Right cardiac atrium (tissue), 5 donors: Measurements from ENCODE around the gene NENF. TPM values are rescaled to one million over a fixed set of nuclear protein-coding genes. Genes with fewer than 3 reads are reported as not detected.

ENCODE experiments used
- ATAC-seq, 2 donors: fragments of 200-7000 bp; cut with Tn5 transposase; one replicate each; pipeline versions ENCODE4 v1.8.0 to v1.9.1; 2020; ENCODE audit warnings: moderate library complexity in 2 of 2, mild to moderate bottlenecking in 1 of 2
- DNase-seq, 3 donors: peaks; one replicate each; pipeline ENCODE4 v3.0.0-alpha.2; 2020
- H3K27ac ChIP-seq: one replicate; pipeline ENCODE4 v1.5.1; 2013; ENCODE audit warnings: mild to moderate bottlenecking, low read length, control low read depth, moderate library complexity
- H3K27me3 ChIP-seq: one replicate; pipeline ENCODE4 v1.6.1; 2013; ENCODE audit not compliant: control insufficient read depth, insufficient read depth
- H3K4me1 ChIP-seq: one replicate; pipeline ENCODE4 v1.6.1; 2013; ENCODE audit warnings: low read length; ENCODE audit not compliant: control insufficient read depth, insufficient read depth
- H3K4me3 ChIP-seq: one replicate; pipeline ENCODE4 v1.5.1; 2013; ENCODE audit warnings: low read length, control low read depth
- H3K9me3 ChIP-seq: one replicate; pipeline ENCODE4 v1.6.1; 2013; ENCODE audit warnings: low read length; ENCODE audit not compliant: control insufficient read depth
- WGBS: extraction: QIAGEN DNeasy Blood & Tissue Kit; methylation state at CpG from one replicate; pipeline ENCODE4 v1.1.7; 2013; 5-methylcytosine and 5-hydroxymethylcytosine counted together
- intact Hi-C, 4 donors: fragments of 100-400 bp; cut with DNase I; formaldehyde crosslinking; loops; one replicate each; pipeline versions ENCODE4 v1.11.0 to v1.14.0; 2022 to 2023
- polyA plus RNA-seq: library from polyadenylated mRNA; stranded (reverse); fragments of 200-250 nt; gene quantifications from one replicate; pipeline ENCODE4 v1.2.3, GENCODE V29; 2013
- total RNA-seq, 4 donors: library from RNA; stranded (reverse); fragmentation: NEBNext Ultra II Directional; extraction: Animal tissue kit (Norgen Biotek cat#: 25700); gene quantifications; one replicate each; pipeline ENCODE4 v1.2.1, GENCODE V29; 2021
- donor health status: healthy with polysubstance abuse.
- donor health status: DM: no; HTN: yes; CAD: no.
- donor health status: DM: no; HTN: no; CAD: no.
- donor health status: DM: no; HTN: yes; CAD: no; lungs with severe emphysema.
- donor health status: DM: yes; HTN: yes; CAD: no.

Gene NENF
- total and polyA plus RNA-seq, 5 donors, result 99.4 to 121 (median 107) TPM

- Histone ChIP-seq H3K27me3 (no peaks in the 10 kb centered on the region), H3K4me3 (peak overlapping the region; percentile 76), H3K27ac (no peak overlapping the region), H3K4me1 (peaks cover 3% of the 10 kb centered on the region), H3K9me3 (no peaks in the 10 kb centered on the region)
- ATAC-seq (no peak), DNase-seq (no peak)
- intact Hi-C loops, result no loop called here
- 17% methylated on average over 5 of the region's 5 CpGs for WGBS
Measured at GRCh38 chr1:212432272-212432660, 454 bp upstream of the NENF start.

- Histone ChIP-seq H3K4me1 (peaks cover 3% of the 10 kb centered on the region), H3K27me3 (no peaks in the 10 kb centered on the region), H3K27ac (no peak overlapping the region), H3K9me3 (no peaks in the 10 kb centered on the region), H3K4me3 (peak overlapping the region; percentile 76)
- intact Hi-C loops, result no loop called here
- ATAC-seq (no peak), DNase-seq (peak in 1 of 3 donors; percentile 16)
- WGBS, result 55% methylated on average over 17 of the region's 17 CpGs
Measured at GRCh38 chr1:212433577-212434462, 1.1 kb downstream of the NENF start.

- Histone ChIP-seq H3K4me3 (no peak overlapping the region), H3K4me1 (peaks cover 3% of the 10 kb centered on the region), H3K27ac (no peak overlapping the region), H3K27me3 (no peaks in the 10 kb centered on the region), H3K9me3 (no peaks in the 10 kb centered on the region)
- ATAC-seq, result no peak
- 92% methylated on average over 4 of the region's 4 CpGs for WGBS
- no peak for DNase-seq
- intact Hi-C loops, result no loop called here
Measured at GRCh38 chr1:212434992-212435391, 2.3 kb downstream of the NENF start.

GRCh38 chr1:212437179-212437798, 4.6 kb downstream of the NENF start:
- H3K27ac ChIP-seq, result no peak overlapping the region
- intact Hi-C loops, result no loop called here
- ATAC-seq (no peak), DNase-seq (no peak)
- no peaks in the 10 kb centered on the region for H3K9me3 ChIP-seq
- no peaks in the 10 kb centered on the region for H3K27me3 ChIP-seq
- 71% methylated on average over 4 of the region's 4 CpGs for WGBS
- H3K4me3 ChIP-seq, result no peak overlapping the region
- H3K4me1 ChIP-seq, result peaks cover 3% of the 10 kb centered on the region

GRCh38 chr1:212438831-212439237, 6.1 kb downstream of the NENF start:
- no peak overlapping the region for H3K27ac ChIP-seq
- intact Hi-C loops, result no loop called here
- peaks cover under 1% of the 10 kb centered on the region for H3K4me1 ChIP-seq
- ATAC-seq, result no peak
- no peaks in the 10 kb centered on the region for H3K9me3 ChIP-seq
- no peak for DNase-seq
- WGBS, result 97% methylated on average over 2 of the region's 2 CpGs
- no peaks in the 10 kb centered on the region for H3K27me3 ChIP-seq
- H3K4me3 ChIP-seq, result no peak overlapping the region

- Histone ChIP-seq H3K27me3 (no peaks in the 10 kb centered on the region), H3K4me3 (no peak overlapping the region), H3K4me1 (no peaks in the 10 kb centered on the region), H3K9me3 (no peaks in the 10 kb centered on the region), H3K27ac (no peak overlapping the region)
- DNase-seq (no peak), ATAC-seq (no peak)
- WGBS, result 90% methylated on average over 9 of the region's 9 CpGs
- intact Hi-C loops, result no loop called here
Measured at GRCh38 chr1:212440419-212440818, 7.7 kb downstream of the NENF start.

GRCh38 chr1:212442408-212442807, 9.7 kb downstream of the NENF start:
- Histone ChIP-seq H3K4me1 (no peaks in the 10 kb centered on the region), H3K9me3 (no peaks in the 10 kb centered on the region), H3K27me3 (no peaks in the 10 kb centered on the region), H3K4me3 (no peak overlapping the region), H3K27ac (no peak overlapping the region)
- WGBS, result 94% methylated on average over 5 of the region's 5 CpGs
- intact Hi-C loops, result no loop called here
- ATAC-seq (peak in 1 of 2 donors; percentile 20), DNase-seq (no peak)

GRCh38 chr1:212446333-212446732, 13.6 kb downstream of the NENF start:
- 77% methylated on average over 8 of the region's 8 CpGs for WGBS
- Histone ChIP-seq H3K9me3 (no peaks in the 10 kb centered on the region), H3K27ac (no peak overlapping the region), H3K4me1 (no peaks in the 10 kb centered on the region), H3K4me3 (no peak overlapping the region), H3K27me3 (no peaks in the 10 kb centered on the region)
- ATAC-seq (no peak), DNase-seq (no peak)
- intact Hi-C loops, result no loop called here

- intact Hi-C loops, result no loop called here
- H3K4me3 ChIP-seq, result no peak overlapping the region
- DNase-seq (no peak), ATAC-seq (no peak)
- no peak overlapping the region for H3K27ac ChIP-seq
- H3K9me3 ChIP-seq, result no peaks in the 10 kb centered on the region
- no peaks in the 10 kb centered on the region for H3K27me3 ChIP-seq
- WGBS, result 72% methylated on average over 2 of the region's 2 CpGs
- H3K4me1 ChIP-seq, result no peaks in the 10 kb centered on the region
Measured at GRCh38 chr1:212447478-212447877, 14.8 kb downstream of the NENF start.

GRCh38 chr1:212450331-212450881, 17.7 kb downstream of the NENF start:
- ATAC-seq (peak; percentile 14 to 22), DNase-seq (no peak)
- 51% methylated on average over 4 of the region's 4 CpGs for WGBS
- no peak overlapping the region for H3K4me3 ChIP-seq
- peaks cover 3% of the 10 kb centered on the region for H3K4me1 ChIP-seq
- no peaks in the 10 kb centered on the region for H3K9me3 ChIP-seq
- intact Hi-C loops, result loop anchor here in 3 of 4 donors (10.0 kb wide), 4 partner anchors 76 to 756 kb away; no protein-coding TSS in a partner anchor
- no peak overlapping the region for H3K27ac ChIP-seq
- H3K27me3 ChIP-seq, result no peaks in the 10 kb centered on the region
